GM19043 (cell line): ENCODE data around the gene ZNF835.

Experiments
- ATAC-seq: cut with Tn5 transposase; IDR thresholded peaks from one replicate; pipeline ENCODE4 v1.9.1; 2021; ENCODE audit warnings: low read depth; ENCODE audit not compliant: unreplicated experiment

Gene ZNF835

DNA sequence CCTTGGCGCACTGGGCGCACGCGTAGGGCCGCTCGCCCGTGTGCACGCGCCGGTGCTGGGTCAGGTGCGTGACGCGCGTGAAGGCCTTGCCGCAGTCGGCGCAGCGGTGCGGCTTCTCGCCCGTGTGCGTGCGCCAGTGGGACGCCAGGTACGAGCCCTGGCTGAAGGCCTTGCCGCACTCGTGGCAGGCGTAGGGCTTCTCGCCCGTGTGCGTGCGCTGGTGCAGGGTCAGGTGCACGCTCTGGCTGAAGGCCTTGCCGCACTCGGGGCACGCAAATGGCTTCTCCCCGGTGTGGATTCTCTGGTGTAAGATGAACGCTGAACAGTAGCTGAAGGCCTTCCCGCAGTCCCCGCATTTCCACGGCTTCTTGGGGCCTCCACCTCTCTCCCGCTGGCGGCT, 7.0 kb downstream of the ZNF835 start:
- ATAC-seq = no peak

DNA sequence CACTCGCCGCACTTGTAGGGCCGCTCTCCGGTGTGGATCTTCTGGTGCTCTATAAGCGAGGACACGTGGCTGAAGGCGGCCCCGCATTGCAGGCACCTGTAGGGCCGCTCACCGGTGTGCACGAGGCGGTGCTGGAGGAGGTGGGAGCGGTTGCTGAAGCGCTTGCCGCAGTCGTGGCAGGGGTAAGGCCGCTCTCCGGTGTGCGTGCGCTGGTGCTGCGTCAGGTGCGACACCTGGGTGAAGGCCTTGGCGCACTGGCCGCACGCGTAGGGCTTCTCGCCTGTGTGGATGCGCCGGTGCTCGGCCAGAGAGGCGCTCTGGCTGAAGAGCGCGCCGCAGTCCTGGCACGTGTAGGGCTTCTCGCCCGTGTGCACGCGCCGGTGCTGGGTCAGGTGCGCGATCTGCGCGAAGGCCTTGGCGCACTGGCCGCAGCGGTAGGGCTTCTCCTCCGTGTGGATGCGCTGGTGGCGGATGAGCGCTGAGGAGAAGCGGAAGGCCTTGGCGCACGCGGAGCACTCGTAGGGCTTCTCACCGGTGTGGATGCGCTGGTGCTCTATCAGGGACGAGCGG, 7.5 kb downstream of the ZNF835 start:
- no peak for ATAC-seq

- ATAC-seq = no peak
These were observed 10.3 kb downstream of the ZNF835 start for GRCh38 chr19:56661248-56661647.

- ATAC-seq = no peak
These were observed 11.0 kb downstream of the ZNF835 start for GRCh38 chr19:56660381-56661107.

GRCh38 chr19:56654151-56654550, 17.4 kb downstream of the ZNF835 start:
- no peak for ATAC-seq

GRCh38 chr19:56643460-56643955, 28.0 kb downstream of the ZNF835 start:
- ATAC-seq = no peak

GRCh38 chr19:56642711-56643459, 28.7 kb downstream of the ZNF835 start, which contains the start of gene SMIM17:
Gene SMIM17 (plus strand): TSS chr19:56643159. CDS start chr19:56645668, 2,509 bp downstream.
- no peak for ATAC-seq

DNA sequence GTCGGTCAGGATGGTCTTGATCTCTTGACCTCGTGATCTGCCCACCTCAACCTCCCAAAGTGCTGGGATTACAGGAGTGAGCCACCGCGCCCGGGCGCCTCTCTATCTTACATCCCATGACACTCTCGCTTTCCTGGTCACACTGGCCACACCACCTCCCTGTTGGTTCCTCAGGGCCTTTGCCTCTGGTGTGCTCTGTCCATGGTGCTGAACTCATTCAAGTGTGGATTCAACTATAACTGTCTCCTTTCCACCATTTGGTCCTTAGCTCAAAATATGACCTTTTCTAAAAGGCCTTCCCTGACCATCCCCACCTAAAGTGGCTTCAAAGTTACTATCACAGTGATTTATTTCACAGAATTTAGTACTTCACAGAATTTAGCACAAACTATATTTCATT, 32.3 kb downstream of the ZNF835 start:
- ATAC-seq = no peak

GRCh38 chr19:56637976-56638555, 33.5 kb downstream of the ZNF835 start:
- ATAC-seq = no peak

- ATAC-seq = no peak
These were observed 38.5 kb downstream of the ZNF835 start for GRCh38 chr19:56633021-56633420.

DNA sequence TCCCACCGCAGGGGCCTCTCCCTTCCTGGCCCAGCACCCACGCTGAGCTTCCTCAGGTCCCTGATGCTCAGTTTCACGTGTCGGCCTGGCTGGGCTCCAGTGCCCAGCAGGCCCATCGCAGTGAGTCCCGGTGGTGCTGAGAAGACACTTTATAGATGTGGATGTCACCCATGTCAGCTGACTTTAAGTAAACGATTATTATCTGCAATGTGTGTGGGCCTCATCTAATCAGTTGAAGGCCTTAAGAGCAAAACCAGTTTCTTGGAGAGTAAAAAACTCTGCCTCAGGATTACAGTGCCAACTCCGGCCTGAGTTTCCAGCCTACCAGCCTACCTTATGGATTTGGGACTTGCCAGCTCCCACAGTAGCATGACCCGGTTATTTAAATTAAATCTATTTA, 45.8 kb downstream of the ZNF835 start:
- no peak for ATAC-seq

GRCh38 chr19:56623006-56623405, 48.6 kb downstream of the ZNF835 start:
- ATAC-seq = no peak

GRCh38 chr19:56622374-56622773, 49.2 kb downstream of the ZNF835 start:
- ATAC-seq = no peak

- ATAC-seq = no peak
These were observed 52.4 kb downstream of the ZNF835 start for GRCh38 chr19:56619121-56619520.

DNA sequence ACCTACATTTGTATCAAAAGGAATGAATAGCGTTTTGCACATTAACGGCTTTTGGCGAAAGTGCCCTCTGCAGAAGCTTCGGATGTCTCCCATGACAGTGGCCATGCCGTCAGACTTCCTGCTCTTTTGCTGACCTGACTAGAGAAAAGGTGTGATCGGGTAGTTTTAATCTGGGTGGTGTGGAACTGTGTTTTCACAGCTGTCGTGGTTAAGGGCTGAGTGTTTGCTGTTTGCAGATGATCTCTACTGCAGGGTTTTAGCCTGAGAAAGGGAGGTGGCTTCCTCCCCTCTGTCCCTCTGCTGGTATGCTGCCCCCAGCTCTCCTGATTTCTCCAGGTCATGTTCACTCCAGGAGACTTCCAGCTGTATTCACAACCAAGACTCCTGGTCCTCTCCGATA, 54.0 kb downstream of the ZNF835 start:
- no peak for ATAC-seq

- ATAC-seq = no peak
These were observed 57.9 kb downstream of the ZNF835 start for GRCh38 chr19:56613639-56614038.

- ATAC-seq = no peak
These were observed 58.8 kb downstream of the ZNF835 start for GRCh38 chr19:56612737-56613136.
